Lower lobe of right lung (tissue), 2 donors: ENCODE results near the gene PRKCH. TPM values are rescaled to one million over a fixed set of nuclear protein-coding genes. Genes with fewer than 3 reads are reported as not detected.

ENCODE experiments used
- ATAC-seq, 2 donors: fragments of 200-7000 bp; cut with Tn5 transposase; one replicate each; pipeline ENCODE4 v1.9.1; 2020 to 2022; ENCODE audit warnings: mild to moderate bottlenecking in 2 of 2, moderate library complexity in 2 of 2
- DNase-seq: peaks from one replicate; pipeline ENCODE4 v3.0.0-alpha.2; 2020
- H3K27ac ChIP-seq: fragments of 200-600 bp; one replicate; pipeline ENCODE4 v1.8.0; 2022
- H3K27me3 ChIP-seq: fragments of 200-600 bp; one replicate; pipeline ENCODE4 v1.8.0; 2022; ENCODE audit warnings: low read depth
- H3K36me3 ChIP-seq: fragments of 200-600 bp; one replicate; pipeline ENCODE4 v1.8.0; 2022; ENCODE audit warnings: mild to moderate bottlenecking
- H3K4me1 ChIP-seq: fragments of 200-600 bp; one replicate; pipeline ENCODE4 v1.8.0; 2022
- H3K4me3 ChIP-seq: fragments of 200-600 bp; one replicate; pipeline ENCODE4 v1.8.0; 2022; ENCODE audit warnings: mild to moderate bottlenecking
- H3K9me3 ChIP-seq: fragments of 200-600 bp; one replicate; pipeline ENCODE4 v1.8.0; 2022
- intact Hi-C: fragments of 100-400 bp; cut with DNase I; formaldehyde crosslinking; loops from one replicate; pipeline ENCODE4 v1.11.0; 2022
- total RNA-seq: library from RNA; stranded (reverse); fragmentation: NEBNext Ultra II Directional; extraction: Animal tissue kit (Norgen Biotek cat#: 25700); gene quantifications from one replicate; pipeline ENCODE4 v1.2.1, GENCODE V29; 2021
- TF ChIP-seq, protein P1 (sequence below): fragments of 200-600 bp; IDR thresholded peaks from one replicate; pipeline ENCODE4 v1.8.0; 2022; ENCODE audit warnings: antibody characterized with exemption, mild to moderate bottlenecking
- donor health status: DM: no; HTN: yes; CAD: no; lungs with severe emphysema.

Gene PRKCH
- total RNA-seq, 1 donor from 2014 or later, result 60.9 TPM

DNA sequence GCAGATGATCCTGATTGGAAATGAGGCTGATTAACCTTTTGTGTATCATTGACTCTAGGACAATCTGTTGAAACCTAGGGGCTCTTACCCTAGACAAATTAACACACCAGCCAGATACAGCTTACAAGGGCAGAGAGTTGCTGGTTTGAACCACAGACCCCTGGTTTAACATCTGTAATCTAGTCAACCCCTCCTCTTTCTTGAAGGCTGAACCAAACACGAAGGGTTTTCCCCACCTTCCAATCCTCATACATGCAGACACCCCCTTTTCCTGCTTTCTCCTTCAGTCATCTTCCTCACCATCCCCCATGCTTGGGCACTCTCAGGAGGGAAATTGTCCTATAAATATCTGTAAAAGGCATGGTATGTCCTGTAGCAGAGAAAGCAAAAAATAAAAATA lies 247.9 kb downstream of the PRKCH start:
- Histone ChIP-seq H3K4me3 (no peak overlapping the region), H3K27ac (peak overlapping the region; percentile 53), H3K27me3 (no peaks in the 10 kb centered on the region), H3K36me3 (no peaks in the 10 kb centered on the region), H3K4me1 (peaks cover 43% of the 10 kb centered on the region), H3K9me3 (no peaks in the 10 kb centered on the region)
- ATAC-seq, result no peak
- intact Hi-C loops, result no loop called here
- no peak for DNase-seq
- TF ChIP-seq, protein P1, sequence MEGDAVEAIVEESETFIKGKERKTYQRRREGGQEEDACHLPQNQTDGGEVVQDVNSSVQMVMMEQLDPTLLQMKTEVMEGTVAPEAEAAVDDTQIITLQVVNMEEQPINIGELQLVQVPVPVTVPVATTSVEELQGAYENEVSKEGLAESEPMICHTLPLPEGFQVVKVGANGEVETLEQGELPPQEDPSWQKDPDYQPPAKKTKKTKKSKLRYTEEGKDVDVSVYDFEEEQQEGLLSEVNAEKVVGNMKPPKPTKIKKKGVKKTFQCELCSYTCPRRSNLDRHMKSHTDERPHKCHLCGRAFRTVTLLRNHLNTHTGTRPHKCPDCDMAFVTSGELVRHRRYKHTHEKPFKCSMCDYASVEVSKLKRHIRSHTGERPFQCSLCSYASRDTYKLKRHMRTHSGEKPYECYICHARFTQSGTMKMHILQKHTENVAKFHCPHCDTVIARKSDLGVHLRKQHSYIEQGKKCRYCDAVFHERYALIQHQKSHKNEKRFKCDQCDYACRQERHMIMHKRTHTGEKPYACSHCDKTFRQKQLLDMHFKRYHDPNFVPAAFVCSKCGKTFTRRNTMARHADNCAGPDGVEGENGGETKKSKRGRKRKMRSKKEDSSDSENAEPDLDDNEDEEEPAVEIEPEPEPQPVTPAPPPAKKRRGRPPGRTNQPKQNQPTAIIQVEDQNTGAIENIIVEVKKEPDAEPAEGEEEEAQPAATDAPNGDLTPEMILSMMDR, result no peak

DNA sequence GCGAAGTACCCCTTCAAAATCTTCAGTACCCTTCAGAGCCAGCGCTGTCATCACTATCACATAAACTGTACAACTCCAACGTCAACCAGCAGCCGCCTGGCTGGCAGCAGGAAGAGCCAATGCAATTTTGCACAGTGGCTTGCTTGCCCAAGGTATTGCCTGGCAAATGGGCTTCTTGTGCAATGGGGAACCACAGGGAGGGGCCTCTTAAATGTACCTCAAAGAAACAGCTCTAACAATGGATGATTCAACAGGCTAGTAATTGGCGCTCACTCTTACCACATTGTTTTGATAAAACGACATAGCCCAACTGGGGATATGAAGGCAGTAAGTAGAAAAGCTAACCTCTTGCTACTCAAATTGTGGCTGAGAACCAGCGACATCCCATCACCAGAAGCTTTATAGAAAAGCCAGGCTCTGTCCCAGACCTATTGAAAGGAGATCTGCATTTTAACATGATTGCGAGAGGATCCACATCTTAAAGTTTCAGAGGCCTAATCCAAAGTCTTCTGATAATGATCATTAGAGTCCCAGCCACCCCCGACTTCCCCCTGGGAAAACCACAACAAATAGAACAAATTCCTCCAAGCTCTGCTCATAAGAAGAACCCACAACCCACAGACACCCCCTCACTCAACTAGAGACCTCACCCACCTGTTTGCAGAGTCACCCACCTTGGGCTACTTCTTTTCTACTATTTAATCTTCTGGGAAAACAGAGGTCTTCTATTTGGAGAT lies 248.6 kb downstream of the PRKCH start:
- peak; percentile 77 to 79 for ATAC-seq
- H3K27ac ChIP-seq, result peak overlapping the region; percentile 53

DNA sequence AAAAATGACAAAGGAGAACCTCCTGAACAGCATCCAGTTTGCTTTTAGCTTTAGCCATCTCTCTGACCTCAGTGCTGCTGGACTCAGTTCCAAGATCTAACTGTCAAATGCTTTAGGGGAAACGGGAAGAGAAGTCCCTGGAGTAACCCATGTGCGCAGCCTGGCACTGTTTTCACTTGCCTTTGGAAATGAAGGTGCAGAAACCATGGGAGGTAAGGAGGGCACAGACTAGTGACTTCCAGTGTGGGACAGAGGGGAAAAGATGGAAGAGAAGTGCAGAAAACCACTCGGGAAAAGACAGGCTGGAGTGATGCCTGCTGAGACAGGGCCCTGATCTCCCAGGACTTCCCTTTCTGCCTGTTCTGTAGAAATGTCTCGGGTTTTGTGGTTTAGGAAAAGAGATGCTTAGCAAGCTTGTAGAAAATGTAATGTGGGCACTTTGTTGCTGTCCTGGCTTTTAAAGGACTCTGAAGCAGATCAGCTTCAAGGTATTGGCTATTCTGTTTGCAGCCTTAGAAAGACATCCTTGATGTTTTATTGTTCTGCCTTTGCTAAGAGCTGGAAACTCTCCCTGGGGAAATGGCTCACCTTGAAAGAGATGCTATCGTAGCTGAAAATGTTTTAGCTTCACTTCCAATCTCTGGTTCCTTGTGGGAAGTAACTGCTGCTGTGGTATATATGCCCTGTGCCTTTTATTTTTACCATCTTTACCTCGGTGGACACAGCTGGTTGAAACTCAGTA lies 249.3 kb downstream of the PRKCH start:
- Histone ChIP-seq H3K4me3 (no peak overlapping the region), H3K9me3 (no peaks in the 10 kb centered on the region), H3K4me1 (peaks cover 37% of the 10 kb centered on the region), H3K27me3 (no peaks in the 10 kb centered on the region), H3K36me3 (no peaks in the 10 kb centered on the region), H3K27ac (peak overlapping the region; percentile 39)
- no peak for ATAC-seq
- no peak for DNase-seq
- TF ChIP-seq, protein P1, result no peak
- intact Hi-C loops, result no loop called here

More for the DNA sequence above, 248.6 kb downstream of the PRKCH start:
- Histone ChIP-seq H3K9me3 (no peaks in the 10 kb centered on the region), H3K4me3 (no peak overlapping the region), H3K27me3 (no peaks in the 10 kb centered on the region), H3K4me1 (peaks cover 38% of the 10 kb centered on the region), H3K36me3 (no peaks in the 10 kb centered on the region)
- peak; percentile 79 for DNase-seq
- intact Hi-C loops, result no loop called here
- TF ChIP-seq, protein P1, result no peak

DNA sequence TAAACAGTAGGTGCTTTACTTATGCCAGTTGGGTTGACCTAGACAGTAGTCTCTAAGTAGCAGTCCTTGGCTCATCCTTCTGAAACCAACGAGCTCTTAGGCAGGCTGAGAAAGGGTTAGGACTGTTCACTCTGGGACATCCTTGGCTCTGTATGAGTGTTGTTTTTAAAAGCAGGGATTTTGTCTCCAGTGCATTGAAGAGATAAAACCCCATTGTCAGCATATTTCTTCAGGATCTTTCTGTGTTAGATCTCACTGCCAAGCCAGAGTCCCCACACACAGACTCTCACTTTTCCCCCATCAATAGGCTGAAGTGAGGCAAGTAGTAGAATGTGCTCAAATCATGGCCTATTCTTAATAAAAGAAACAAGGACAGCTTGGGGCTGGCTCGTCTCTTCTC lies 250.5 kb downstream of the PRKCH start:
- H3K27ac ChIP-seq, result no peak overlapping the region
- DNase-seq (no peak), ATAC-seq (no peak)
- H3K9me3 ChIP-seq, result no peaks in the 10 kb centered on the region
- peaks cover 37% of the 10 kb centered on the region for H3K4me1 ChIP-seq
- H3K36me3 ChIP-seq, result no peaks in the 10 kb centered on the region
- TF ChIP-seq, protein P1, result no peak
- H3K27me3 ChIP-seq, result no peaks in the 10 kb centered on the region
- H3K4me3 ChIP-seq, result no peak overlapping the region
- intact Hi-C loops, result no loop called here

DNA sequence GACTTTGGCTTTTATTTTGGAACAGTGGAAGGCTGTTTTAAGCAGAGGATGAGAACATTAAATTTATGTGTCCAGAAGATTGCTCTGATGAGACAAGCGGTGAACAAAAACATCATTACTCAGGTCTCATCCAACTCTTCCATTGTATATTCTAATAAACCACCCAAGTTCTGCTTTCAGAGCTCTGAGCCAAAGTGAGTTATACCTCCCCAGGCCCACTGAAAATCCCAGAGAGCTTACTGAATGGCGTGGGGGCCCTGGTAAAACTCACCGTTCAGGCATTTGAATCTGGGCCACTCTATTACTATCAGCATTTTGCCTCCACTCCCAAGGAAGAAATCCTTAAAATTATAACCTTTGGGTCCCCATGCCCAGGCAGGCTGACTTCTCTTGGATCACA lies 251.9 kb downstream of the PRKCH start:
- Histone ChIP-seq H3K9me3 (no peaks in the 10 kb centered on the region), H3K27me3 (no peaks in the 10 kb centered on the region), H3K36me3 (no peaks in the 10 kb centered on the region), H3K27ac (no peak overlapping the region), H3K4me3 (no peak overlapping the region), H3K4me1 (peaks cover 29% of the 10 kb centered on the region)
- DNase-seq (no peak), ATAC-seq (no peak)
- TF ChIP-seq, protein P1, result no peak
- intact Hi-C loops, result no loop called here
